ENCODE measurements around the gene PDE9A. TPM values are rescaled to one million over a fixed set of nuclear protein-coding genes. Genes with fewer than 3 reads are reported as not detected.
A peak's percentile ranks its signal among the peaks of the same experiment; 100 is the strongest.
"Not testable (repeated sequence)": the region's sequence is repeated elsewhere in the genome, so short reads cannot be mapped to it uniquely, and the experiment has no call there.

PDE9A gene
- total RNA-seq, 1 experiment from 2014 or later = 8.4 TPM

DNA sequence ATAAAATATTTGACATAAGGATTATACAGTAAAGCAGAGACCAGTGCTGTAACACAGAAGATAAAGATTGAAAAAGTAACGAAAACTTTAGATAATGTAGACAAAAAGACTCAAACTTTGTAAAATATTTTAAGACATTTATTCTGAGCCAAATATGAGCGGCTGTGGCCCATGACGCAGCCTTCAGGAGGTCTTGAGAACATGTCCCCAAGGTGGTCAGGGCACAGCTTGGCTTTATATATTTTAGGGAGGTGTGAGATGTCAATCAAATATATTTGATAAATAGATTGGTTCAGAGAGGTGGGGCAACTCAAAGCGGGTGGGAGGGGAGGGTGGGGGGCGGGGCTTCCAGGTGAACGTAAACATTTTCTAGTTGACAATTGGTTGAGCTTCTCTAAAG lies 144.7 kb downstream of the PDE9A start:
- DNase-seq = no peak
- Histone ChIP-seq H3K27me3 (ENCODE audit: insufficient read depth, low read depth) (no peaks in the 10 kb centered on the region), H3K4me1 (replicated peaks; ENCODE audit: insufficient read depth) (peaks cover 33% of the 10 kb centered on the region), H4K20me1 (ENCODE audit: insufficient read depth) (no peaks in the 10 kb centered on the region), H3K4me2 (no peak overlapping the region), H3K9me3 (ENCODE audit: insufficient read depth, low read depth) (no peaks in the 10 kb centered on the region), H3K27ac (no peak overlapping the region), H2AFZ (no peak overlapping the region), H3K36me3 (ENCODE audit: low read depth) (no peaks in the 10 kb centered on the region), H3K9me2 (ENCODE audit: insufficient read depth) (no peaks in the 10 kb centered on the region), H3K79me2 (ENCODE audit: low read depth) (no peaks in the 10 kb centered on the region), H3K4me3 (no peak overlapping the region), H3F3A (ENCODE audit: insufficient read depth, low read depth) (peaks cover 36% of the 10 kb centered on the region)
- no peak for TF ChIP-seq EZH2 (IDR thresholded peaks at IDR 0.05; ENCODE audit: low read depth)
- TF ChIP-seq, protein P1, sequence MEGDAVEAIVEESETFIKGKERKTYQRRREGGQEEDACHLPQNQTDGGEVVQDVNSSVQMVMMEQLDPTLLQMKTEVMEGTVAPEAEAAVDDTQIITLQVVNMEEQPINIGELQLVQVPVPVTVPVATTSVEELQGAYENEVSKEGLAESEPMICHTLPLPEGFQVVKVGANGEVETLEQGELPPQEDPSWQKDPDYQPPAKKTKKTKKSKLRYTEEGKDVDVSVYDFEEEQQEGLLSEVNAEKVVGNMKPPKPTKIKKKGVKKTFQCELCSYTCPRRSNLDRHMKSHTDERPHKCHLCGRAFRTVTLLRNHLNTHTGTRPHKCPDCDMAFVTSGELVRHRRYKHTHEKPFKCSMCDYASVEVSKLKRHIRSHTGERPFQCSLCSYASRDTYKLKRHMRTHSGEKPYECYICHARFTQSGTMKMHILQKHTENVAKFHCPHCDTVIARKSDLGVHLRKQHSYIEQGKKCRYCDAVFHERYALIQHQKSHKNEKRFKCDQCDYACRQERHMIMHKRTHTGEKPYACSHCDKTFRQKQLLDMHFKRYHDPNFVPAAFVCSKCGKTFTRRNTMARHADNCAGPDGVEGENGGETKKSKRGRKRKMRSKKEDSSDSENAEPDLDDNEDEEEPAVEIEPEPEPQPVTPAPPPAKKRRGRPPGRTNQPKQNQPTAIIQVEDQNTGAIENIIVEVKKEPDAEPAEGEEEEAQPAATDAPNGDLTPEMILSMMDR (conservative IDR thresholded peaks at IDR 0.05) = no peak
- ChIA-PET CTCF (no interaction called here), POLR2A (ENCODE audit: unreplicated experiment) (interaction anchor here (0.6 kb wide), 1 partner anchor 249 kb away, joined by 4 read pairs; no protein-coding TSS in a partner anchor)
- intact Hi-C loops (cut with micrococcal nuclease; ENCODE audit: unreplicated experiment) = no loop called here
- BruUV-seq (replicated peaks) = no TSS peak

DNA sequence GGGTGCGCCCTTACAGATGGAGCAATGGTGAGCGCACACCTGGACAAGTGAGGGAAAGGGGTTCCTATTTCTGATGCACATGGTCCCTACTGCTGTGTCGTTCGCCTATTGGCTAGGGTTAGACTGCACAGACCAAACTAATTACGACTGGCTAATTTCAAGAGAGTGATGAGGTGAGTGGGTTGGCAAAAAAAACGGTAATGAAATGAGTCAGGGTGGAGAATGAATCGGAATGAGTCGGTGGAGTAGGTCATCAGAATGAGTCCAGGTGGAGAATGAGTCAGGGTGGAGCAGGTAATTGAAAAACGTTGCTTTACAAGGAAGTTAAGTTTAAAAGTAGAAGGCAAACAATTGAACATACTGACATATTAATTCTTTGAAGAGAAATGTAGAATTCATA lies 146.1 kb downstream of the PDE9A start:
- no peak overlapping the region for H3K4me3 ChIP-seq
- peaks cover 36% of the 10 kb centered on the region for H3F3A ChIP-seq (ENCODE audit: insufficient read depth, low read depth)
- no peaks in the 10 kb centered on the region for H3K36me3 ChIP-seq (ENCODE audit: low read depth)
- H3K9me3 ChIP-seq (ENCODE audit: insufficient read depth, low read depth) = no peaks in the 10 kb centered on the region
- H2AFZ ChIP-seq = no peak overlapping the region
- DNase-seq = peak in 1 of 2 experiments; percentile 76
- H3K4me2 ChIP-seq = 0 out of 2 replicates have a peak overlapping the region, but pooled peaks have one; percentile 26
- no TSS peak for BruUV-seq (replicated peaks)
- TF ChIP-seq, protein P1 (conservative IDR thresholded peaks at IDR 0.05) = no peak
- no peak for TF ChIP-seq EZH2 (IDR thresholded peaks at IDR 0.05; ENCODE audit: low read depth)
- no peaks in the 10 kb centered on the region for H4K20me1 ChIP-seq (ENCODE audit: insufficient read depth)
- peak overlapping the region; percentile 53; the same call in 1 of the 2 replicates for H3K27ac ChIP-seq
- H3K27me3 ChIP-seq (ENCODE audit: insufficient read depth, low read depth) = no peaks in the 10 kb centered on the region
- peaks cover 33% of the 10 kb centered on the region for H3K4me1 ChIP-seq (replicated peaks; ENCODE audit: insufficient read depth)
- no peaks in the 10 kb centered on the region for H3K9me2 ChIP-seq (ENCODE audit: insufficient read depth)
- intact Hi-C loops (cut with micrococcal nuclease; ENCODE audit: unreplicated experiment) = no loop called here
- POLR2A ChIA-PET (ENCODE audit: unreplicated experiment) = no interaction called here
- CTCF ChIA-PET = no interaction called here
- H3K79me2 ChIP-seq (ENCODE audit: low read depth) = no peaks in the 10 kb centered on the region

DNA sequence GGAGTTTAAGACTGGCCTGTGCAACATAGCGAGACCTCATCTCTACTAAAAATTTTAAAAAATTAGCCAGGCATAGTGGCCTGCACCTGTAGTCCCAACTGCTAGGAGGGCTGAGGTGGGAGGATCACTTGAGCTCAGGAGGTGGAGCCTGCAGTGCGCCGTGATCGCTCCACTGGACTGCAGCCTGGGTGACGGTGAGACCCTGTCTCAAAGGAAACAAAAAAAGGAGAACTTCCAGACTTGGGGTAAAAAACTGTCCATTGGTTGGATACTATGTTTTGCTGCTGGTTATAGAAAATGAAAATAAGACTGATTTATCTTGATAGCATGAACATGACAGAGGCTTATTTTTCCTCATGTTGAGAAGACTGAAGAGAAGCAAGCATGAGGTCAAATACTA lies 146.5 kb downstream of the PDE9A start:
- CTCF ChIA-PET = no interaction called here
- POLR2A ChIA-PET (ENCODE audit: unreplicated experiment) = no interaction called here
- no peaks in the 10 kb centered on the region for H3K9me2 ChIP-seq (ENCODE audit: insufficient read depth)
- BruUV-seq (replicated peaks) = no TSS peak
- H3K27ac ChIP-seq = peak overlapping the region; percentile 53; the same call in 1 of the 2 replicates
- no peaks in the 10 kb centered on the region for H3K9me3 ChIP-seq (ENCODE audit: insufficient read depth, low read depth)
- H4K20me1 ChIP-seq (ENCODE audit: insufficient read depth) = no peaks in the 10 kb centered on the region
- H3K4me2 ChIP-seq = peak overlapping the region; percentile 26; the same call in 1 of the 2 replicates
- no peak for DNase-seq
- peaks cover 36% of the 10 kb centered on the region for H3F3A ChIP-seq (ENCODE audit: insufficient read depth, low read depth)
- H3K4me1 ChIP-seq (replicated peaks; ENCODE audit: insufficient read depth) = peaks cover 33% of the 10 kb centered on the region
- no peaks in the 10 kb centered on the region for H3K36me3 ChIP-seq (ENCODE audit: low read depth)
- TF ChIP-seq, protein P1 (conservative IDR thresholded peaks at IDR 0.05) = no peak
- no peak for TF ChIP-seq EZH2 (IDR thresholded peaks at IDR 0.05; ENCODE audit: low read depth)
- H3K79me2 ChIP-seq (ENCODE audit: low read depth) = no peaks in the 10 kb centered on the region
- no peak overlapping the region for H2AFZ ChIP-seq
- no peak overlapping the region for H3K4me3 ChIP-seq
- H3K27me3 ChIP-seq (ENCODE audit: insufficient read depth, low read depth) = no peaks in the 10 kb centered on the region
- intact Hi-C loops (cut with micrococcal nuclease; ENCODE audit: unreplicated experiment) = no loop called here

DNA sequence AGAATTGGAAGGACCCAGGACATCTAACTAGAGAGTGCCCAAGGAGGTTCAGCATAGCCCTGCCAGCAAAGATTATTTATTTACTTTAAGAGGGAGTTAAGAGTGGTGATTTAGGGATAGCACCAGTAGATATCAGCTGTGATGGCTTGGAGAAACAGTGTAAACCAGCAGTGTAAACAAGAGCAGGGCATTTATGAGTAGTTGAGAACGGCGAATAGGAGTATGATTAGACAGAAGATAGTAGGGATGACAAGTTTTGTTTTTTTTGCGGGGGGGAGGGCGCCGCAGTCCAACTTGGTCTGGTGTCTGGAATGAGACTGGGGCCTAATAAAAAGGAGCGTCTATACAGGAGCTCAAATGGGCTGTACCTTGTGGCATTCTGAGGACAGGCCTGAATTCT lies 148.2 kb downstream of the PDE9A start:
- H4K20me1 ChIP-seq (ENCODE audit: insufficient read depth); POLR2A ChIA-PET (ENCODE audit: unreplicated experiment); intact Hi-C loops (cut with micrococcal nuclease; ENCODE audit: unreplicated experiment); H3K4me3 ChIP-seq; H3K79me2 ChIP-seq (ENCODE audit: low read depth); H2AFZ ChIP-seq; BruUV-seq (replicated peaks); H3K9me3 ChIP-seq (ENCODE audit: insufficient read depth, low read depth); DNase-seq; H3K27me3 ChIP-seq (ENCODE audit: insufficient read depth, low read depth); H3K9me2 ChIP-seq (ENCODE audit: insufficient read depth); H3K36me3 ChIP-seq (ENCODE audit: low read depth); H3K27ac ChIP-seq; CTCF ChIA-PET; H3K4me2 ChIP-seq: not testable (repeated sequence)
- peaks cover 24% of the 10 kb centered on the region for H3F3A ChIP-seq (ENCODE audit: insufficient read depth, low read depth)
- H3K4me1 ChIP-seq (replicated peaks; ENCODE audit: insufficient read depth) = peaks cover 21% of the 10 kb centered on the region
